Keratinocyte (primary cell): ENCODE measurements around the gene PLGRKT. TPM values are rescaled to one million over a fixed set of nuclear protein-coding genes. Genes with fewer than 3 reads are reported as not detected.
"Not testable (repeated sequence)": the region's sequence is repeated elsewhere in the genome, so short reads cannot be mapped to it uniquely, and the experiment has no call there.

Experiments
- DNase-seq: peaks from one replicate; pipeline ENCODE4 v3.0.0-alpha.2; 2011; ENCODE audit warnings: low read depth, missing footprints, low spot score
- FAIRE-seq: peaks from 2 replicates; lab custom pipeline; 2011; peaks lifted over from hg19 to GRCh38; lab: Jason Lieb, UNC
- H2AFZ ChIP-seq: 2 replicates; pipeline ENCODE4 v1.6.0; 2012; ENCODE audit warnings: low read length, control low read depth, inconsistent platforms; ENCODE audit not compliant: control insufficient read depth
- H3K27ac ChIP-seq: 2 replicates; pipeline ENCODE4 v1.5.1; 2011; ENCODE audit warnings: low read length; ENCODE audit not compliant: control insufficient read depth, insufficient read depth
- H3K27me3 ChIP-seq: 3 replicates; pipeline ENCODE4 v1.6.0; 2011; ENCODE audit warnings: low read length; ENCODE audit not compliant: control insufficient read depth, insufficient read depth; ENCODE audit errors: extremely low read depth
- H3K36me3 ChIP-seq, 2 experiments: 2 replicates in 1 of 2; 3 replicates in 1 of 2; pipeline ENCODE4 v1.5.1; 2011; ENCODE audit warnings: low read length in 2 of 2, mild to moderate bottlenecking in 1 of 2; ENCODE audit not compliant: control insufficient read depth in 2 of 2, insufficient read depth in 2 of 2; ENCODE audit errors: extremely low read depth in 1 of 2
- H3K4me1 ChIP-seq: 3 replicates; pipeline ENCODE4 v1.5.1; 2011; ENCODE audit warnings: low read length; ENCODE audit not compliant: control insufficient read depth, insufficient read depth; ENCODE audit errors: extremely low read depth
- H3K4me2 ChIP-seq: 3 replicates; pipeline ENCODE4 v1.6.0; 2011; ENCODE audit warnings: low read depth, low read length; ENCODE audit not compliant: control insufficient read depth, insufficient read depth; ENCODE audit errors: extremely low read depth
- H3K4me3 ChIP-seq, 3 experiments: fragments of 200-600 bp in 1 of 3; sonication (generic) in 1 of 3; 2 replicates in 2 of 3; 3 replicates in 1 of 3; pipeline ENCODE4 v1.5.1; 2011 to 2016; ENCODE audit warnings: low read length in 3 of 3, mild to moderate bottlenecking in 3 of 3, control low read depth in 2 of 3, inconsistent platforms in 1 of 3, low read depth in 1 of 3, mixed read lengths in 1 of 3, mixed run types in 1 of 3, moderate library complexity in 1 of 3; ENCODE audit not compliant: control insufficient read depth in 2 of 3, insufficient read depth in 2 of 3; ENCODE audit errors: extremely low read depth in 1 of 3
- H3K79me2 ChIP-seq: 2 replicates; pipeline ENCODE4 v1.6.0; 2012; ENCODE audit warnings: low read length; ENCODE audit not compliant: control insufficient read depth, insufficient read depth
- H3K9ac ChIP-seq: 3 replicates; pipeline ENCODE4 v1.6.0; 2011; ENCODE audit warnings: low read length; ENCODE audit not compliant: control insufficient read depth, insufficient read depth; ENCODE audit errors: extremely low read depth
- H3K9me1 ChIP-seq: 3 replicates; pipeline ENCODE4 v1.6.0; 2011; ENCODE audit warnings: low read length; ENCODE audit not compliant: control insufficient read depth, insufficient read depth; ENCODE audit errors: extremely low read depth
- H3K9me3 ChIP-seq: 2 replicates; pipeline ENCODE4 v1.5.1; 2012; ENCODE audit warnings: low read depth, low read length; ENCODE audit not compliant: control insufficient read depth
- H4K20me1 ChIP-seq: 3 replicates; pipeline ENCODE4 v1.6.0; 2011; ENCODE audit warnings: low read length; ENCODE audit not compliant: control insufficient read depth, insufficient read depth; ENCODE audit errors: extremely low read depth
- EZH2 ChIP-seq: IDR thresholded peaks from one replicate; pipeline ENCODE4 v1.6.1; 2012; ENCODE audit warnings: inconsistent platforms, mild to moderate bottlenecking, low read length, moderate library complexity
- dilution Hi-C: fragments of 300-500 bp; cut with MboI; formaldehyde crosslinking; loops from one replicate; pipeline ENCODE4 v1.7.0; 2020; ENCODE audit warnings: low sequenced_read_pairs; ENCODE audit not compliant: extremely low pct_ligation_motif_present
- polyA plus RNA-seq, 5 experiments: library from polyadenylated mRNA; depleted of rRNA in 3 of 5; stranded (reverse) in 3 of 5; stranded (forward) in 1 of 5; unstranded in 1 of 5; fragments of >200 nt; gene quantifications; 1 replicate in 1 of 5; 2 replicates in 3 of 5; 3 replicates in 1 of 5; pipeline versions ENCODE4 v1.2.1 to v1.2.3, GENCODE V29; 2011 to 2012; ENCODE audit warnings: missing spikeins in 2 of 5, low read depth in 1 of 5, low replicate concordance in 1 of 5
- TF ChIP-seq, protein P1 (sequence below), 3 experiments: IDR thresholded peaks in 1 of 3; conservative IDR thresholded peaks in 1 of 3; optimal IDR thresholded peaks in 1 of 3; 2 replicates in 2 of 3; 3 replicates in 1 of 3; pipeline versions ENCODE3 to v1.5.1; 2011; ENCODE audit warnings: low read length in 3 of 3, mild to moderate bottlenecking in 3 of 3, moderate library complexity in 2 of 3, control low read depth in 1 of 3, inconsistent platforms in 1 of 3; ENCODE audit not compliant: insufficient read depth in 2 of 3; ENCODE audit errors: extremely low read depth in 1 of 3

The PLGRKT gene
- polyA plus RNA-seq, 1 donor (not counting 4 experiments of a cell fraction or from before 2014, with no cell fraction given) = 35.2 TPM

DNA sequence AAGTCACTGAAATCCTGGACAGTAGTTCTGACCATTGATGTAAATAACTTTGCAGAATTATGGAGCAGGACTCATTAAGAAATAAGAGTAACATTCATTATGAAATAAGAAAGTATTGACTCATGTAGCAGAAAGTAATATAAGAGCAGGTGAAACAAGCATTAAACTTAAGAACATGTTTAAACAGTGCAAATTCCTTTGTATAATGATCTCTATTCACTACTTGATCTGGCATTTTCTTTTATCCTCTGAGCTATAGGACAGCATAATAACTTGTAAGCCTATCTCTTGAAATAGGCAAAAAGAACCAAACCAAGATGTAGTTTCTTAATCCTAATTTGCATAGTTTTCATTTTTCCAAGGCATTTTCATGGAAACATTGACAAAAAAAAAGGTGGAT is 42.3 kb downstream of the PLGRKT start:
- Histone ChIP-seq H3K4me3 (no peak overlapping the region), H2AFZ (no peak overlapping the region), H4K20me1 (no peaks in the 10 kb centered on the region), H3K27ac (no peak overlapping the region), H3K27me3 (no peaks in the 10 kb centered on the region), H3K9me1 (no peaks in the 10 kb centered on the region), H3K4me1 (peaks cover 3% of the 10 kb centered on the region), H3K36me3 (no peaks in the 10 kb centered on the region), H3K4me2 (no peak overlapping the region), H3K9ac (no peak overlapping the region), H3K79me2 (no peaks in the 10 kb centered on the region), H3K9me3 (no peaks in the 10 kb centered on the region)
- TF ChIP-seq EZH2 = no peak
- TF ChIP-seq, protein P1, sequence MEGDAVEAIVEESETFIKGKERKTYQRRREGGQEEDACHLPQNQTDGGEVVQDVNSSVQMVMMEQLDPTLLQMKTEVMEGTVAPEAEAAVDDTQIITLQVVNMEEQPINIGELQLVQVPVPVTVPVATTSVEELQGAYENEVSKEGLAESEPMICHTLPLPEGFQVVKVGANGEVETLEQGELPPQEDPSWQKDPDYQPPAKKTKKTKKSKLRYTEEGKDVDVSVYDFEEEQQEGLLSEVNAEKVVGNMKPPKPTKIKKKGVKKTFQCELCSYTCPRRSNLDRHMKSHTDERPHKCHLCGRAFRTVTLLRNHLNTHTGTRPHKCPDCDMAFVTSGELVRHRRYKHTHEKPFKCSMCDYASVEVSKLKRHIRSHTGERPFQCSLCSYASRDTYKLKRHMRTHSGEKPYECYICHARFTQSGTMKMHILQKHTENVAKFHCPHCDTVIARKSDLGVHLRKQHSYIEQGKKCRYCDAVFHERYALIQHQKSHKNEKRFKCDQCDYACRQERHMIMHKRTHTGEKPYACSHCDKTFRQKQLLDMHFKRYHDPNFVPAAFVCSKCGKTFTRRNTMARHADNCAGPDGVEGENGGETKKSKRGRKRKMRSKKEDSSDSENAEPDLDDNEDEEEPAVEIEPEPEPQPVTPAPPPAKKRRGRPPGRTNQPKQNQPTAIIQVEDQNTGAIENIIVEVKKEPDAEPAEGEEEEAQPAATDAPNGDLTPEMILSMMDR (optimal IDR thresholded peaks at IDR 0.05 in 1 of 3, IDR thresholded peaks at IDR 0.05 in 1 of 3, conservative IDR thresholded peaks at IDR 0.05 in 1 of 3; ENCODE audit: extremely low read depth in 1 of 3, insufficient read depth in 2 of 3, low read length in 3 of 3) = no peak
- dilution Hi-C loops = no loop called here
- FAIRE-seq = no peak
- no peak for DNase-seq

- H3K9me3 ChIP-seq = not testable (repeated sequence)
Observed at GRCh38 chr9:5393976-5394375, 43.7 kb downstream of the PLGRKT start.

GRCh38 chr9:5393497-5393896 is 44.2 kb downstream of the PLGRKT start:
- H3K9me1 ChIP-seq = no peaks in the 10 kb centered on the region
- TF ChIP-seq EZH2 = no peak
- TF ChIP-seq, protein P1 (optimal IDR thresholded peaks at IDR 0.05 in 1 of 3, IDR thresholded peaks at IDR 0.05 in 1 of 3, conservative IDR thresholded peaks at IDR 0.05 in 1 of 3; ENCODE audit: extremely low read depth in 1 of 3, insufficient read depth in 2 of 3, low read length in 3 of 3) = no peak
- no peaks in the 10 kb centered on the region for H4K20me1 ChIP-seq
- H3K9me3 ChIP-seq = no peaks in the 10 kb centered on the region
- H3K4me2 ChIP-seq = no peak overlapping the region
- no peak overlapping the region for H2AFZ ChIP-seq
- dilution Hi-C loops = no loop called here
- no peaks in the 10 kb centered on the region for H3K27me3 ChIP-seq
- no peaks in the 10 kb centered on the region for H3K36me3 ChIP-seq
- no peak for FAIRE-seq
- H3K4me3 ChIP-seq = no peak overlapping the region
- no peaks in the 10 kb centered on the region for H3K79me2 ChIP-seq
- DNase-seq = no peak
- no peak overlapping the region for H3K9ac ChIP-seq
- H3K27ac ChIP-seq = no peak overlapping the region
- peaks cover 17% of the 10 kb centered on the region for H3K4me1 ChIP-seq

More at GRCh38 chr9:5393976-5394375, 43.7 kb downstream of the PLGRKT start:
- peaks cover 13% of the 10 kb centered on the region for H3K4me1 ChIP-seq
- H3K4me2 ChIP-seq, H3K36me3 ChIP-seq, H3K9ac ChIP-seq, H3K9me1 ChIP-seq, DNase-seq, H3K4me3 ChIP-seq, H2AFZ ChIP-seq, H3K27ac ChIP-seq, H3K27me3 ChIP-seq, H4K20me1 ChIP-seq, dilution Hi-C loops, H3K79me2 ChIP-seq: not testable (repeated sequence)
- peak; percentile 56 for FAIRE-seq
